DMS79 treated with DMSO at 0.1 percent for 48 hours (cell line): ENCODE measurements around the gene CCDC18.
A peak's percentile ranks its signal among the peaks of the same experiment; 100 is the strongest.
"Not testable (repeated sequence)": the region's sequence is repeated elsewhere in the genome, so short reads cannot be mapped to it uniquely, and the experiment has no call there.

Experiments used
- DNase-seq: peaks from one replicate; lab custom pipeline; 2025; lab: John Stamatoyannopoulos, UW

Gene CCDC18

DNA sequence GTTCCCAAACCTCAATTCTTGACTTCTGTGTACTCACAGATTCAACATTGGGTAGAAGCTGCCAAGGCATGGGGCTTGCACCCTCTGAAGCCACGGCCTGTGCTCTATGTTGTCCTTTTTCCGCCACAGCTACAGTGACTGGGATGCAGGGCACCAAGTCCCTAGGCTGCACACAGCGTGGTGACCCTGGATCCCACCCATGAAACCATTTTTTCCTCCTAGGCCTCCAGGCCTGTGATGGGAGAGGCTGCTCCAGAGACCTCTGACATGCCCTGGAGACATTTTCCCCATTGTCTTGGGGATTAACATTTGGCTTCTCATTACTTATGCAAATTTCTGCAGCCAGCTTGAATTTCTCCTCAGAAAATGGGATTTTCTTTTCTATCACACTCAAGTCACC, 62.7 kb downstream of the CCDC18 start:
- not testable (repeated sequence) for DNase-seq

- no peak for DNase-seq
These were observed 64.0 kb downstream of the CCDC18 start for GRCh38 chr1:93244298-93245069.

GRCh38 chr1:93251966-93252365, 71.4 kb downstream of the CCDC18 start:
- no peak for DNase-seq

- no peak for DNase-seq
These were observed 72.1 kb downstream of the CCDC18 start for GRCh38 chr1:93252598-93252997.

DNA sequence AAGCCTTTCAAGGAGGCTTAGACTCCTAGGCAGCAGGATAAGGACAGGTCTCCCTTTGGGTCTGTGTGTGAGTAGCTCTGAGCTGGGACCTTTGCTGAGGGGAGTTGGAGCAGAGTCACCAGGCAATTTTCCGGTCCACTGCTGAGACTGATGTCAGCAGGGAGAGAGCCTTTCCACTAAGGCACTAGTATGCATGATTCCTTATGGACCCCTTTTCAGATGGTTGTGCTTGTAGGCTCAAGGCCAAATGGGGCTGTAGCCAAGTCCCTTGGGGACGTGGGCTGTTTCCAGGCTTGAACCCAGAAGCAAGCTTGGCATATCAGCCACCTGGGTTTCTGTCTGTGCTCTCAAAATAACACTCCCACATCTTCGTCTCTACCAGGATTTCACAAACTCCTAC, 73.0 kb downstream of the CCDC18 start:
- DNase-seq, result no peak

- no peak for DNase-seq
These were observed 74.9 kb downstream of the CCDC18 start for GRCh38 chr1:93255222-93256079.

DNA sequence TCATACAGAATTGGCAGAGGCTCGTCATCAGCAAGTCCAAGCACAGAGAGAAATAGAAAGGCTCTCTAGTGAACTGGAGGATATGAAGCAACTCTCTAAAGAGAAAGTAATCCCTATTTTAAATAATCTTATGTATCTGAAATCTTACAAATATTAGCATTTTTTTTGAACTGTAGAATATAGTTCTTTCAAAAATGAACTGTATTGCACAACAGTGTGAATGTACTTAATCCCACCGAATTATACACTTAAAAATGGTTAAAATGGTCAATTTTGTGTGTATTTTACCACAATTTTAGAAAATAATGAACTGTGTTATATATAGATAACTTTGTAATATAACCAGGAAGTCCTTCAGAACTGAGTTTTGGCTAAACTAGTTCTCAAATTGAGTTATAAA, 75.9 kb downstream of the CCDC18 start:
- DNase-seq, result no peak

GRCh38 chr1:93257889-93258288, 77.4 kb downstream of the CCDC18 start:
- DNase-seq, result no peak

DNA sequence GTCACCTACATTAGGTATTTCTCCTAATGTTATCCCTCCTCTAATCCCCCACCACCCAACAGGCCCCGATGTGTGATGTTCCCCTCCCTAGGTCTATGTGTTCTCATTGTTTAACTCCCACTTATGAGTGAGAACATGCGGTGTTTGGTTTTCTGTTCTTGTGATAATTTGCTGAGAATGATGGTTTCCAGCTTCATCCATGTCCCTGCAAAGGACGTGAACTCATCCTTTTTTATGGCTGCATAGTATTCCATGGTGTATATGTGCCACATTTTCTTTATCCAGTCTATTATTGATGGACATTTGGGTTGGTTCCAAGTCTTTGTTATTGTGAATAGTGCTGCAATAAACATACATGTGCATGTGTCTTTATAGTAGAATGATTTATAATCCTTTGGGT, 80.2 kb downstream of the CCDC18 start:
- not testable (repeated sequence) for DNase-seq

GRCh38 chr1:93262645-93263044, 82.1 kb downstream of the CCDC18 start:
- DNase-seq, result no peak

DNA sequence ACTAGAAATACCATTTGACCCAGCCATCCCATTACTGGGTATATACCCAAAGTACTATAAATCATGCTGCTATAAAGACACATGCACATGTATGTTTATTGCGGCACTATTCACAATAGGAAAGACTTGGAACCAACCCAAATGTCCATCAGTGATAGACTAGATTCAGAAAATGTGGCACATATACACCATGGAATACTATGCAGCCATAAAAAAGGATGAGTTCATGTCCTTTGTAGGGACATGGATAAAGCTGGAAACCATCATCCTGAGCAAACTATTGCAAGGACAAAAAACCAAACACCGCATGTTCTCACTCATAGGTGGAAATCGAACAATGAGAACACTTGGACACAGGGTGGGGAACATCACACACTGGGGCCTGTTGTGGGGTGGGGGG, 88.4 kb downstream of the CCDC18 start:
- DNase-seq, result not testable (repeated sequence)

DNA sequence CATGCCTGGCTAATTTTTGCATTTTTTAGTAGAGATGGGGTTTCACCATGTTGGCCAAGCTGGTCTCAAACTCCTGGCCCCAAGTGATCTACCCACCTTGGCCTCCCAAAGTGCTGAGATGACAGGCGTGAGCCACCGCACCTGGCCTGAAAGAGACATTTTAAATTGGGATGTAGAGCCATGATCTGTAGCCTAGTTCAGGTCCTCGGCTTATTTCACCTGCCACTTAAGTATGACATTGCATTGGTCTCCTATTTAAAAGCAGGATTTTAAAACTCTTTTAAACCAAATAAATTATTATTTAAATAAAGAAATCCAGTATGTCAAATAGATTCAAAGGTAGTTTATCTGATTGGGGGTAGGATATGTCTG, 94.7 kb downstream of the CCDC18 start:
- not testable (repeated sequence) for DNase-seq

- DNase-seq, result peak; percentile 31
These were observed 95.2 kb downstream of the CCDC18 start for GRCh38 chr1:93275634-93276295.

DNA sequence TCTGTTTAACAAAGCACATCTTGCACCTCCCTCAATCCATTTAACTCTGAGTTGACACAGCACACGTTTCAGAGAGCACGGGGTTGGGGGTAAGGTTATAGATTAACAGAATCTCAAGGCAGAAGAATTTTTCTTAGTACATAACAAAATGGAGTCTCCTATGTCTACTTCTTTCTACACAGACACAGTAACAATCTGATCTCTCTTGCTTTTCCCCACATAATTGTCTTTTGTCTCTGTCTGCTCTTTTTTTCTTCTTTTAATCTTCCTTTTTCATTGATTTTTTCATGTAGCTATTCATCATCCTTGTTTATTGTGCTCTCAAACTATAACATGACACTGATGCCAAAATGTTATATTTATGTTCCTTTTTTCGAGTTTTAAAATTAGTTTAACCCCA, 97.0 kb downstream of the CCDC18 start:
- DNase-seq, result not testable (repeated sequence)

- no peak for DNase-seq
These were observed 103.0 kb downstream of the CCDC18 start for GRCh38 chr1:93283496-93283895.

- DNase-seq, result no peak
These were observed 108.0 kb downstream of the CCDC18 start for GRCh38 chr1:93288558-93288957.

DNA sequence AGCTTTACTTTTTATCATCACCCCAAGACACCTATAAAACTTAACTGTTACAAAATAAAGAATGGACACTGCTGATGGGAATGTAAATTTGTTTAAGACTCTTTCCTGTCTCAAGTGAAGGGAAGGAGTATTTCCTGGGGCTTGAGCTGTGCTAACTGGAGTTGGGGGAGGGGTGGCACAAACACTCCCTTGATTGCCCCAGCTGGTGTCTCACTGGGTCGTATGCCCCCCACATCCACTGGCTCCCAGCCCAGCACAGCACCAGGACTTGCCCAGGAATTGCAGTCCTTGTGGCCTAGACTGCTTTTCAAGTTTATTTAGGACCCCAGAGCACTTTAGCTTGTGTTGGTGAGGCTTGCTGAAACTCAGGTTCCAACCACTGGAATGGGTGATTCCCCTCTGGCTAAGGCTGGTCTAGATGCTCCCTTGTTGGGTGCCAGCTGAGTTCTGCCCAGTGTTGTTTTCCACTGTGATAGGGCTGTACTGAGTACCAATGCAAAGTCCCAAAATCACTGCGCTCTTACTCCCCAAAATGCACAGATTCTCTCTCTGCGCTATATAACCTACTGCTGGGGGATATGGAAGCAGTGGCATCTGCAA, 116.1 kb downstream of the CCDC18 start:
- DNase-seq, result no peak

GRCh38 chr1:93301131-93301530, 120.6 kb downstream of the CCDC18 start:
- no peak for DNase-seq

DNA sequence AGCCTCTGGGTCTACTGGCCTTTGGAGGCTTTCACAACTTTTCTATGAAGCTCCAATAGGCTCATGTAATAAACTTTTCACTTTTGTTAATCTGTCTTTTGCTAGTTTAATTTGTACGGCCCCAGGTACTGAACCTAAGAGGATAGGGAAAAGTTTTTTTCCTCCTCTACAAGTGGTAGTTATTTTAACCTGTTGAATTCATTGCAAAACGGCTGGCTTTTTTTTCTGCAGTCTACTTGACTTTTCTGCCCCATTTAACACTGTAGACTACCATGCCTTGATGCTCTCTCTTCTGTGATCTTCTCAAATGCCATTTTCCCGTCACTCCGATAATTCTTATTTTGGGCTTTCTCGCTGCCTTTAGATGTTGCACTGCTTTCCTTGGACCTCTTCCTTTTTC, 121.6 kb downstream of the CCDC18 start:
- no peak for DNase-seq

GRCh38 chr1:93304716-93305138, 124.2 kb downstream of the CCDC18 start:
- DNase-seq, result peak; percentile 46

DNA sequence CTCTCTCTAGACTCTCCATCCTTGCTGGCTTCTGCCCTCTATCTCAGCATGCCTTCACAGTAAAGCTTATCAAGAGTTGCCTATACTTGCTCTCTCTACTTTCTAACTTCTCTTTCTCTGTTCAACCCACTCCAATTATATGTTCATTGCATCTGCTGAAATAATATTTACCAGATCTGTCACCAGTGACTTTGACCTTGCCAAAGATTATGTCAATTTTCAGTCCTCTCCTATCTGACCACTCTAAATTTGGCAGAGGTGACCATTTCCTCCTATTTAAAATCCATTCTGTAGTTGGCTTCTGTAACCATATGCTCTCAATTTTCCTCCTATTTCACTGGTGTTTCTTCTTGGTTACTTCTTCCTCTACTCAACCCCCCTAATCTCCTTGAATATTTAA, 126.4 kb downstream of the CCDC18 start:
- no peak for DNase-seq

DNA sequence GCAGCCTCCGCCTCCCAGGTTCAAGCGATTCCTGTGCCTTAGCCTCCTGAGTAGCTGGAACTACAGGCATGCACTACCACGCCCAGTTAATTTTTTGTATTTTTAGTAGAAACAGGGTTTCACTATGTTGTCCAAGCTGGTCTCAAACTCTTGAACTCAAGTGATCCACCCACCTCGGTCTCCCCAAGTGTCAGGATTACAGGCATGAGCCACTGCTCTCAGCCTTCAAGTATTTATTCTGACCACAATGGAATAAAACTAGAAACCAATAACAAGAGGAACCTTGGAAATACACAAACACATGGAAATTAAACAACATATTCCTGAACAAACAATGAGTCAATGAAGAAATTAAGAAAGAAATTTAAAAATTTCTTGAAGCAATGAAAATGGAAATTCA, 132.5 kb downstream of the CCDC18 start:
- no peak for DNase-seq
